HEK293 (cell line): ENCODE measurements around the gene POLG2.
"Not testable (repeated sequence)": the region's sequence is repeated elsewhere in the genome, so short reads cannot be mapped to it uniquely, and the experiment has no call there.

Experiments used
- CTCF ChIA-PET: fragments of 350-600 bp; formaldehyde crosslinking; extraction: SDS; loops from one replicate; lab custom pipeline; 2021; ENCODE audit warnings: antibody characterized with exemption; lab: Yijun Ruan, JAX
- POLR2A ChIA-PET: fragments of 300-600 bp; formaldehyde crosslinking; extraction: SDS; loops from one replicate; lab custom pipeline; 2020; ENCODE audit warnings: antibody characterized with exemption, inconsistent platforms; lab: Yijun Ruan, JAX
- H3K27ac ChIP-seq: fragments of 200-500 bp; sonication (Bioruptor generic); 2 replicates; pipeline ENCODE4 v1.5.1; 2014; ENCODE audit warnings: low read depth, low read length, control low read depth, inconsistent platforms; ENCODE audit errors: extremely low read depth
- H3K36me3 ChIP-seq, 2 experiments: fragments of 200-500 bp in 1 of 2; sonication (Bioruptor generic) in 1 of 2; 1 replicate in 1 of 2; 2 replicates in 1 of 2; pipeline ENCODE4 v1.5.1; 2014 to 2017; ENCODE audit warnings: inconsistent platforms in 2 of 2, low read length in 2 of 2; ENCODE audit not compliant: control insufficient read depth in 2 of 2, insufficient read depth in 1 of 2
- H3K4me1 ChIP-seq: fragments of 200-500 bp; sonication (Bioruptor generic); 2 replicates; pipeline ENCODE4 v1.5.1; 2014; ENCODE audit warnings: mild to moderate bottlenecking, low read length, inconsistent platforms; ENCODE audit not compliant: control insufficient read depth, insufficient read depth
- H3K4me3 ChIP-seq: 2 replicates; pipeline ENCODE4 v1.5.1; 2011; ENCODE audit warnings: low read depth, mild to moderate bottlenecking, control low read depth, low read length, moderate library complexity
- H3K9me3 ChIP-seq: fragments of 200-500 bp; sonication (Bioruptor generic); 2 replicates; pipeline ENCODE4 v1.5.1; 2014; ENCODE audit warnings: low read depth, low read length, inconsistent platforms; ENCODE audit not compliant: control insufficient read depth, insufficient read depth
- BCL11A ChIP-seq: fragments of 450-650 bp; formaldehyde crosslinking; IDR thresholded peaks from 2 replicates; pipeline ENCODE4 v1.5.1; 2016; ENCODE audit warnings: low read depth, missing biosample characterization, missing genetic modification characterization
- EGR2 ChIP-seq: fragments of 450-650 bp; formaldehyde crosslinking; IDR thresholded peaks from 2 replicates; pipeline ENCODE4 v1.5.1; 2016; ENCODE audit warnings: low read depth, missing biosample characterization, missing genetic modification characterization
- IKZF3 ChIP-seq: fragments of 450-650 bp; IDR thresholded peaks from 2 replicates; pipeline ENCODE4 v1.5.0; 2018; ENCODE audit warnings: missing biosample characterization, mild to moderate bottlenecking, missing genetic modification characterization, moderate library complexity
- KLF16 ChIP-seq: fragments of 450-650 bp; formaldehyde crosslinking; IDR thresholded peaks from 2 replicates; pipeline ENCODE4 v1.5.1; 2017; ENCODE audit warnings: missing biosample characterization, missing genetic modification characterization
- MYNN ChIP-seq: fragments of 450-650 bp; formaldehyde crosslinking; IDR thresholded peaks from 2 replicates; pipeline ENCODE4 v1.5.1; 2016; ENCODE audit warnings: missing biosample characterization, missing genetic modification characterization, borderline replicate concordance
- ZNF112 ChIP-seq: fragments of 450-650 bp; formaldehyde crosslinking; IDR thresholded peaks from 2 replicates; pipeline ENCODE4 v1.5.0; 2017; ENCODE audit warnings: missing biosample characterization, missing genetic modification characterization
- ZNF19 ChIP-seq: fragments of 450-650 bp; formaldehyde crosslinking; IDR thresholded peaks from 2 replicates; pipeline ENCODE4; 2016; ENCODE audit warnings: missing biosample characterization, missing genetic modification characterization, low read depth
- ZNF610 ChIP-seq: fragments of 450-650 bp; formaldehyde crosslinking; IDR thresholded peaks from 2 replicates; pipeline ENCODE4 v1.5.1; 2016; ENCODE audit warnings: missing biosample characterization, missing genetic modification characterization, borderline replicate concordance
- TF ChIP-seq, protein P1 (sequence below): fragments of 450-650 bp; formaldehyde crosslinking; IDR thresholded peaks from 2 replicates; pipeline ENCODE4 v1.5.1; 2016; ENCODE audit warnings: missing biosample characterization, missing genetic modification characterization, borderline replicate concordance
- TF ChIP-seq, protein P2 (sequence below): fragments of 450-650 bp; formaldehyde crosslinking; IDR thresholded peaks from 2 replicates; pipeline ENCODE4 v1.5.1; 2016; ENCODE audit warnings: missing biosample characterization, missing genetic modification characterization
- TF ChIP-seq, protein P3 (sequence below): fragments of 450-650 bp; formaldehyde crosslinking; IDR thresholded peaks from 2 replicates; pipeline ENCODE4 v1.5.1; 2017; ENCODE audit warnings: missing biosample characterization, mild to moderate bottlenecking, missing genetic modification characterization, moderate library complexity
- TF ChIP-seq, protein P4 (sequence below): fragments of 450-650 bp; formaldehyde crosslinking; IDR thresholded peaks from 2 replicates; pipeline ENCODE4 v1.5.1; 2017; ENCODE audit warnings: missing biosample characterization, missing genetic modification characterization
- TF ChIP-seq, protein P5 (sequence below): sonication (generic); formaldehyde crosslinking; IDR thresholded peaks from 2 replicates; pipeline ENCODE4 v1.8.1; 2022; ENCODE audit warnings: mild to moderate bottlenecking, moderate library complexity, missing genetic modification reagents

The POLG2 gene

DNA sequence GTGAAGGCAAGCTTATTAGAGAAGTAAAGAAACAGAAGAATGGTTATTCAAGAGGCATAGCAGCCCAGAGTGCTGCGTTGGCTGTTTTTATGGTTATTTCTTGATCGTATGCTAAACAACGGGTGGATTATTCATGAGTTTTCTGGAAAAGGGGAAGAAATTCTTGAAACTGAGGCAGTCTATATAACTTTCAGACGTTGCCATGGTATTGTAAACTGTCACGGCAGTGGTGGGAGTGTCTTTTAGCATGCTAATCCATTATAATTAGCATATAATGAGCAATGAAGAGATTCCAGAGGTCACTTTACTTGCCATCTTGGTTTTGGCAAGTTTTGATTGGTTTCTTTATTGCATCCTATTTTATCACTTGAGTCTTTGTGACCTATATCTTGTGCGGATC lies 65.3 kb downstream of the POLG2 start:
- TF ChIP-seq IKZF3 (tag by site-specific recombination), result no peak
- TF ChIP-seq MYNN (tag by site-specific recombination), result no peak
- no peak for TF ChIP-seq ZNF610 (tag by site-specific recombination)
- TF ChIP-seq, protein P1, sequence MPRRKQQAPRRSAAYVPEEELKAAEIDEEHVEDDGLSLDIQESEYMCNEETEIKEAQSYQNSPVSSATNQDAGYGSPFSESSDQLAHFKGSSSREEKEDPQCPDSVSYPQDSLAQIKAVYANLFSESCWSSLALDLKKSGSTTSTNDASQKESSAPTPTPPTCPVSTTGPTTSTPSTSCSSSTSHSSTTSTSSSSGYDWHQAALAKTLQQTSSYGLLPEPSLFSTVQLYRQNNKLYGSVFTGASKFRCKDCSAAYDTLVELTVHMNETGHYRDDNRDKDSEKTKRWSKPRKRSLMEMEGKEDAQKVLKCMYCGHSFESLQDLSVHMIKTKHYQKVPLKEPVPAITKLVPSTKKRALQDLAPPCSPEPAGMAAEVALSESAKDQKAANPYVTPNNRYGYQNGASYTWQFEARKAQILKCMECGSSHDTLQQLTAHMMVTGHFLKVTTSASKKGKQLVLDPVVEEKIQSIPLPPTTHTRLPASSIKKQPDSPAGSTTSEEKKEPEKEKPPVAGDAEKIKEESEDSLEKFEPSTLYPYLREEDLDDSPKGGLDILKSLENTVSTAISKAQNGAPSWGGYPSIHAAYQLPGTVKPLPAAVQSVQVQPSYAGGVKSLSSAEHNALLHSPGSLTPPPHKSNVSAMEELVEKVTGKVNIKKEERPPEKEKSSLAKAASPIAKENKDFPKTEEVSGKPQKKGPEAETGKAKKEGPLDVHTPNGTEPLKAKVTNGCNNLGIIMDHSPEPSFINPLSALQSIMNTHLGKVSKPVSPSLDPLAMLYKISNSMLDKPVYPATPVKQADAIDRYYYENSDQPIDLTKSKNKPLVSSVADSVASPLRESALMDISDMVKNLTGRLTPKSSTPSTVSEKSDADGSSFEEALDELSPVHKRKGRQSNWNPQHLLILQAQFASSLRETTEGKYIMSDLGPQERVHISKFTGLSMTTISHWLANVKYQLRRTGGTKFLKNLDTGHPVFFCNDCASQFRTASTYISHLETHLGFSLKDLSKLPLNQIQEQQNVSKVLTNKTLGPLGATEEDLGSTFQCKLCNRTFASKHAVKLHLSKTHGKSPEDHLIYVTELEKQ (tag by site-specific recombination), result no peak
- no peak for TF ChIP-seq BCL11A (tag by site-specific recombination)
- TF ChIP-seq ZNF19 (tag by site-specific recombination), result no peak
- TF ChIP-seq ZNF112 (tag by site-specific recombination), result no peak
- TF ChIP-seq, protein P2, sequence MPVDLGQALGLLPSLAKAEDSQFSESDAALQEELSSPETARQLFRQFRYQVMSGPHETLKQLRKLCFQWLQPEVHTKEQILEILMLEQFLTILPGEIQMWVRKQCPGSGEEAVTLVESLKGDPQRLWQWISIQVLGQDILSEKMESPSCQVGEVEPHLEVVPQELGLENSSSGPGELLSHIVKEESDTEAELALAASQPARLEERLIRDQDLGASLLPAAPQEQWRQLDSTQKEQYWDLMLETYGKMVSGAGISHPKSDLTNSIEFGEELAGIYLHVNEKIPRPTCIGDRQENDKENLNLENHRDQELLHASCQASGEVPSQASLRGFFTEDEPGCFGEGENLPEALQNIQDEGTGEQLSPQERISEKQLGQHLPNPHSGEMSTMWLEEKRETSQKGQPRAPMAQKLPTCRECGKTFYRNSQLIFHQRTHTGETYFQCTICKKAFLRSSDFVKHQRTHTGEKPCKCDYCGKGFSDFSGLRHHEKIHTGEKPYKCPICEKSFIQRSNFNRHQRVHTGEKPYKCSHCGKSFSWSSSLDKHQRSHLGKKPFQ (tag by site-specific recombination), result no peak
- TF ChIP-seq, protein P3, sequence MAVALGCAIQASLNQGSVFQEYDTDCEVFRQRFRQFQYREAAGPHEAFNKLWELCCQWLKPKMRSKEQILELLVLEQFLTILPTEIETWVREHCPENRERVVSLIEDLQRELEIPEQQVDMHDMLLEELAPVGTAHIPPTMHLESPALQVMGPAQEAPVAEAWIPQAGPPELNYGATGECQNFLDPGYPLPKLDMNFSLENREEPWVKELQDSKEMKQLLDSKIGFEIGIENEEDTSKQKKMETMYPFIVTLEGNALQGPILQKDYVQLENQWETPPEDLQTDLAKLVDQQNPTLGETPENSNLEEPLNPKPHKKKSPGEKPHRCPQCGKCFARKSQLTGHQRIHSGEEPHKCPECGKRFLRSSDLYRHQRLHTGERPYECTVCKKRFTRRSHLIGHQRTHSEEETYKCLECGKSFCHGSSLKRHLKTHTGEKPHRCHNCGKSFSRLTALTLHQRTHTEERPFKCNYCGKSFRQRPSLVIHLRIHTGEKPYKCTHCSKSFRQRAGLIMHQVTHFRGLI (tag by site-specific recombination), result no peak
- TF ChIP-seq, protein P4, sequence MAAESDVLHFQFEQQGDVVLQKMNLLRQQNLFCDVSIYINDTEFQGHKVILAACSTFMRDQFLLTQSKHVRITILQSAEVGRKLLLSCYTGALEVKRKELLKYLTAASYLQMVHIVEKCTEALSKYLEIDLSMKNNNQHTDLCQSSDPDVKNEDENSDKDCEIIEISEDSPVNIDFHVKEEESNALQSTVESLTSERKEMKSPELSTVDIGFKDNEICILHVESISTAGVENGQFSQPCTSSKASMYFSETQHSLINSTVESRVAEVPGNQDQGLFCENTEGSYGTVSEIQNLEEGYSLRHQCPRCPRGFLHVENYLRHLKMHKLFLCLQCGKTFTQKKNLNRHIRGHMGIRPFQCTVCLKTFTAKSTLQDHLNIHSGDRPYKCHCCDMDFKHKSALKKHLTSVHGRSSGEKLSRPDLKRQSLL (tag by site-specific recombination), result no peak
- no peak for TF ChIP-seq EGR2 (tag by site-specific recombination)
- TF ChIP-seq, protein P5, sequence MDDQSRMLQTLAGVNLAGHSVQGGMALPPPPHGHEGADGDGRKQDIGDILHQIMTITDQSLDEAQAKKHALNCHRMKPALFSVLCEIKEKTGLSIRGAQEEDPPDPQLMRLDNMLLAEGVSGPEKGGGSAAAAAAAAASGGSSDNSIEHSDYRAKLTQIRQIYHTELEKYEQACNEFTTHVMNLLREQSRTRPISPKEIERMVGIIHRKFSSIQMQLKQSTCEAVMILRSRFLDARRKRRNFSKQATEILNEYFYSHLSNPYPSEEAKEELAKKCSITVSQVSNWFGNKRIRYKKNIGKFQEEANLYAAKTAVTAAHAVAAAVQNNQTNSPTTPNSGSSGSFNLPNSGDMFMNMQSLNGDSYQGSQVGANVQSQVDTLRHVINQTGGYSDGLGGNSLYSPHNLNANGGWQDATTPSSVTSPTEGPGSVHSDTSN, result no peak
- no peak for TF ChIP-seq KLF16
- H3K36me3 ChIP-seq, result no peaks in the 10 kb centered on the region
- no peak overlapping the region for H3K27ac ChIP-seq
- POLR2A ChIA-PET, result interaction anchor here (0.6 kb wide), 1 partner anchor 286 kb away, joined by 5 read pairs; no protein-coding TSS in a partner anchor
- H3K4me3 ChIP-seq, result no peak overlapping the region
- CTCF ChIA-PET, result interaction anchor here (0.6 to 6.4 kb wide), 2 partner anchors 12 to 15 kb away, joined by 5 to 31 read pairs; no protein-coding TSS in a partner anchor
- no peaks in the 10 kb centered on the region for H3K4me1 ChIP-seq
- no peaks in the 10 kb centered on the region for H3K9me3 ChIP-seq

DNA sequence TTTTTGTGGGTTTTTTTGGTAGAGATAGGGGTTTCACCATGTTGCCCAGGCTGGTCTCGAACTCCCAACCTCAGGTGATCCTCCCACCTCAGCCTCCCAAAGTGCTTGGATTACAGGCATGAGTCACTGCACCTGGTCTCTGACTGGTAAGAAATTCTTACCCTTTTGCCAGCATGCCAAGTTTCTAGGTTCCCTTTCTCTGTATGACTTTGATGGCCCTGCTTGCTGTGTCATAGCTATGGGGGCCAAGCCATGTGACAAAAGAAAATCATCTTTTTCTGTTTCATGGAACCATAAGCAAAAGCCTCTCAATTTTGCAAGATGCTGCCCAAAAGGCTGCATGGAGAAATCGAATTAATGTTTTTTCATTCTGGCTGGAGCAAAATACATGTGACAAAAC lies 66.8 kb downstream of the POLG2 start:
- H3K36me3 ChIP-seq, H3K4me3 ChIP-seq, H3K4me1 ChIP-seq, H3K9me3 ChIP-seq, H3K27ac ChIP-seq, POLR2A ChIA-PET: not testable (repeated sequence)
- CTCF ChIA-PET, result interaction anchor here (6.4 kb wide), 1 partner anchor 11 kb away, joined by 31 read pairs; no protein-coding TSS in a partner anchor
